Glutamatergic neuron (in vitro differentiated cells): ENCODE measurements around the gene MBNL1. TPM values are rescaled to one million over a fixed set of nuclear protein-coding genes. Genes with fewer than 3 reads are reported as not detected.
"Not testable (repeated sequence)": the region's sequence is repeated elsewhere in the genome, so short reads cannot be mapped to it uniquely, and the experiment has no call there.

Source experiments
- DNase-seq: peaks from one replicate; pipeline ENCODE4 v3.0.0; 2022
- H3K27ac Mint-ChIP-seq: one replicate; pipeline ENCODE4 v1.8.0; 2020; ENCODE audit warnings: mild to moderate bottlenecking, mixed read lengths, inconsistent platforms; ENCODE audit not compliant: unreplicated experiment
- H3K27me3 Mint-ChIP-seq: one replicate; pipeline ENCODE4 v1.8.0; 2020; ENCODE audit warnings: mild to moderate bottlenecking, moderate library complexity, mixed read lengths, inconsistent platforms; ENCODE audit not compliant: unreplicated experiment
- H3K36me3 Mint-ChIP-seq: one replicate; pipeline ENCODE4 v1.8.0; 2020; ENCODE audit warnings: mild to moderate bottlenecking, mixed read lengths, inconsistent platforms; ENCODE audit not compliant: unreplicated experiment
- H3K4me1 Mint-ChIP-seq: one replicate; pipeline ENCODE4 v1.8.0; 2020; ENCODE audit warnings: mild to moderate bottlenecking, low read depth, mixed read lengths, inconsistent platforms; ENCODE audit not compliant: unreplicated experiment
- H3K4me3 Mint-ChIP-seq: one replicate; pipeline ENCODE4 v1.8.0; 2020; ENCODE audit warnings: mild to moderate bottlenecking, mixed read lengths, inconsistent platforms; ENCODE audit not compliant: unreplicated experiment
- H3K9me3 Mint-ChIP-seq: one replicate; pipeline ENCODE4 v1.8.0; 2020; ENCODE audit warnings: mild to moderate bottlenecking, moderate library complexity, mixed read lengths, inconsistent platforms; ENCODE audit not compliant: unreplicated experiment
- CTCF ChIP-seq: fragments of 200-600 bp; sonication (generic); IDR thresholded peaks from one replicate; pipeline ENCODE4 v1.5.0; 2021; ENCODE audit not compliant: partially characterized antibody, unreplicated experiment
- total RNA-seq: library from RNA; stranded (reverse); fragmentation: NEBNext Ultra II Directional; extraction: Animal tissue kit (Norgen Biotek cat#: 25700); gene quantifications from one replicate; pipeline ENCODE4 v1.2.1, GENCODE V29; 2021; ENCODE audit not compliant: unreplicated experiment

The MBNL1 gene
- total RNA-seq, 1 donor from 2014 or later = 36.6 TPM

- peaks cover 4% of the 10 kb centered on the region for H3K4me1 Mint-ChIP-seq
- no peaks in the 10 kb centered on the region for H3K27me3 Mint-ChIP-seq
- H3K4me3 Mint-ChIP-seq = no peak overlapping the region
- H3K9me3 Mint-ChIP-seq = peaks cover 3% of the 10 kb centered on the region
- H3K36me3 Mint-ChIP-seq = no peaks in the 10 kb centered on the region
- no peak for TF ChIP-seq CTCF
- no peak for DNase-seq
- no peak overlapping the region for H3K27ac Mint-ChIP-seq
Measured at GRCh38 chr3:152364237-152364636, 95.5 kb downstream of the MBNL1 start.

- Mint-ChIP-seq H3K4me3 (no peak overlapping the region), H3K9me3 (peaks cover 3% of the 10 kb centered on the region), H3K27me3 (no peaks in the 10 kb centered on the region), H3K36me3 (no peaks in the 10 kb centered on the region), H3K27ac (no peak overlapping the region), H3K4me1 (peaks cover 4% of the 10 kb centered on the region)
- no peak for TF ChIP-seq CTCF
- no peak for DNase-seq
Measured at GRCh38 chr3:152365126-152365525, 96.4 kb downstream of the MBNL1 start.

- no peak overlapping the region for H3K27ac Mint-ChIP-seq
- H3K27me3 Mint-ChIP-seq = no peaks in the 10 kb centered on the region
- H3K9me3 Mint-ChIP-seq = peaks cover 3% of the 10 kb centered on the region
- DNase-seq = no peak
- no peaks in the 10 kb centered on the region for H3K36me3 Mint-ChIP-seq
- no peak overlapping the region for H3K4me3 Mint-ChIP-seq
- TF ChIP-seq CTCF = no peak
- peaks cover 4% of the 10 kb centered on the region for H3K4me1 Mint-ChIP-seq
Measured at GRCh38 chr3:152365766-152366593, 97.3 kb downstream of the MBNL1 start.

- not testable (repeated sequence) for H3K27ac Mint-ChIP-seq, H3K9me3 Mint-ChIP-seq, H3K27me3 Mint-ChIP-seq, H3K4me1 Mint-ChIP-seq, H3K36me3 Mint-ChIP-seq, H3K4me3 Mint-ChIP-seq, DNase-seq
Measured at GRCh38 chr3:152367192-152367591, 98.5 kb downstream of the MBNL1 start.

GRCh38 chr3:152372633-152373032 is 103.9 kb downstream of the MBNL1 start:
- H3K4me3 Mint-ChIP-seq, H3K4me1 Mint-ChIP-seq, H3K27me3 Mint-ChIP-seq, H3K9me3 Mint-ChIP-seq, DNase-seq, H3K36me3 Mint-ChIP-seq, H3K27ac Mint-ChIP-seq: not testable (repeated sequence)

GRCh38 chr3:152373379-152373778 is 104.7 kb downstream of the MBNL1 start:
- no peak overlapping the region for H3K27ac Mint-ChIP-seq
- TF ChIP-seq CTCF = no peak
- DNase-seq = no peak
- peaks cover 5% of the 10 kb centered on the region for H3K36me3 Mint-ChIP-seq
- H3K4me1 Mint-ChIP-seq = peaks cover 2% of the 10 kb centered on the region
- peaks cover 5% of the 10 kb centered on the region for H3K9me3 Mint-ChIP-seq
- no peaks in the 10 kb centered on the region for H3K27me3 Mint-ChIP-seq
- H3K4me3 Mint-ChIP-seq = no peak overlapping the region
